GM18511 (cell line): ENCODE results near the gene VSTM2L.

Experiments
- ATAC-seq: cut with Tn5 transposase; IDR thresholded peaks from one replicate; pipeline ENCODE4 v1.9.1; 2021; ENCODE audit warnings: mild to moderate bottlenecking, moderate library complexity; ENCODE audit not compliant: unreplicated experiment

Gene VSTM2L

DNA sequence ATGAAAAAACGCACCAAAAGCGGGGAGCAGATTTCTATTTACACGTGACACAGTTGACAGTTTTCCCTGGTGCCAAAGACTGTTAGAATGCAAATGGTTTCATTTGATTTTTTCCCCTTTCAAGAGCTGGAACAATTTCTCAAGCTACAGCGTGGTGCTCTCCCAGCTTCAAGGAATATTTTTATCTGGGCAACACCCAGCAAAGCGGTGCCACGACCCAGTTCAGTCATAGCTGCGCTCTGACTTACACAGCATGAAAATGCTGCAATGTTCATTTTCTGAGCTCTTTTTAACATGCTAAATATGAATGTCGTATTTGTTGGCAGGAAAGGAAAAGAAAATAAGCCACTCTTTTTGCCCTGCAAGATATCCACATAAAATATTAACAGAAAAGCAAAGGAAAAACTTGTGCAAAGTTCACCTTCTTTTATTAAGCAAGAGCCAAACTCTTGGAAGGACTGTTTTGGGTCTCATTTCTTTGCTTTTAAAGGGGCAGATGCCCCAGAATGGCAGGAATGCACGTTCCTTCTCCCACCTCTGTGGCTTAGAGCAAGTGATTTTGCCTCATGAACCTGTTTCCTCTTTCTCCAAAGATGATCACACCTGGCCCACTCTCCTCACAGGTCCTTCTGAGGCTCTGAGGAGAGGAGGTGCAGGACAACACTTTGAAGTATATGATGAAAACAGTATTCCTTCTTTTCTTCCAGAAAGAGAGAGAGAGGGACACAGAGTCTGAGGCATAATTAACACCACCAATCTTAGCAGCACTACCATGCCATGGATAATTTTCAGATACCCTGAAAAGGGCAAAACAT, 83.3 kb downstream of the VSTM2L start:
- no peak for ATAC-seq

DNA sequence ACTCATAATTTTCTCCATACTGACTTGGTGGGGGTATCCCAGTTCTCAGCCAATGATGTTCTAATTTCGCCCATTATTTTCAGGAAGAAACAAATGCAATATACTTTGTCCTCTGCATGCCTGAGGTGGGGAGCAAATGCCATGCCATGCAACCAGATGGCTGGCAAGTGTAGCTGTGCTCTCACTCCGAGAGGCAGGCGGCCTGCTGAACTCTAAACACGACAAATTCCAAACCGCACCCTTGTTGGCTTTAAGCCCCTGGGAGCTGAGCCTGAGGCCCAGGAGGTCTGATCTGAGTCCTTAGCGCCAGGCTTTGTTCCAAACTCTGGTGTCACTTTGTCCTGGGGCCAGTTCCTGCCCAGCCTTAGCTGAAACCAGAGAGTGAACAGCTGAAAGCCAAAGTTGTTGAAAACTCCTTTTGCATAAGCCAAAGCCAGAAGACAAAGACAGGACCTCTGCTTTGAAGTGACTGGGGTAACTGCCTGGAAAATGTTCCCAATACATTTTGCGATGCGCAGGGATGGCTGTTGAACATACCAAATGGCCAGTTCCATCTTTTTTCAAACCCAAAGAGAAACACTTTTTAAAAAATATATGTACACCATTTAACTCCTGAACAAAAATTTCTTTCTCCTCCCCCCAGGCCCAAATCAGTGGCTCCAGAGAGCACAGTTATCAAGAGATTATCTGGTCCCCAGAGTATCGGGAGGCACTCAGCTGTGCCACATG, 84.1 kb downstream of the VSTM2L start:
- ATAC-seq: no peak

DNA sequence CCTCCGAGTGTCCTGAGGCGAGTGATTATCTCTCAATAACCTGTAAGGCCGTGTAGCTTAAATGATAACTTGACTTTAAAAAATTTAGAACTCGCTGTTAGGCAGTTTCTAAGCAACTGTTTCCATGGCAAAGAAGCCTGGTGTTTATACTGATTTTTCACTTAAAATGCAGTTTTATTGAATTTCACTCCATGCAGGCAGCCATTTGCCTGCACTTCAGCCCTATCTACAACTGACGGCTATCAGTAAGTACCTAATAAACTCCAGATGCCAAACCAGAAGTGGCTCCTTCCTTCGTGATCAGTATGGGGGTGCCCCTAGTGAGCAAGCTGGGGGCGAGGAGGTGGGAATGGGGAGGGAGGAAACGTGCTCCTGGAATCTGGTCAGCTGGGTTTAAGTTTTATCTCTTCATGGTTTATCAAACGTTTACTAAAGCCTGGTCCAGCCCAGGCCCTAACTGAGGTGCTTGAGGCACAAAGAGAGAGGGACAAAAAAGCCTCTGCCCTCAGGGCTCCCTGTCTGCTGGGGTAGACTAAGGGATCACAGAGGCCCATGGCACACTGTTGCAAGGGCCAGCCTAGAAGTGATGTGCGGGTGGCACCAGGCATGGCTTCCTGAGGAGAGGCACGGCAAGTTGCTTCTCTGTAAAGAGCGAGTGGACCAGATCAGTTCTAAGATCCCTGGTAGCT, 84.8 kb downstream of the VSTM2L start:
- ATAC-seq: no peak

DNA sequence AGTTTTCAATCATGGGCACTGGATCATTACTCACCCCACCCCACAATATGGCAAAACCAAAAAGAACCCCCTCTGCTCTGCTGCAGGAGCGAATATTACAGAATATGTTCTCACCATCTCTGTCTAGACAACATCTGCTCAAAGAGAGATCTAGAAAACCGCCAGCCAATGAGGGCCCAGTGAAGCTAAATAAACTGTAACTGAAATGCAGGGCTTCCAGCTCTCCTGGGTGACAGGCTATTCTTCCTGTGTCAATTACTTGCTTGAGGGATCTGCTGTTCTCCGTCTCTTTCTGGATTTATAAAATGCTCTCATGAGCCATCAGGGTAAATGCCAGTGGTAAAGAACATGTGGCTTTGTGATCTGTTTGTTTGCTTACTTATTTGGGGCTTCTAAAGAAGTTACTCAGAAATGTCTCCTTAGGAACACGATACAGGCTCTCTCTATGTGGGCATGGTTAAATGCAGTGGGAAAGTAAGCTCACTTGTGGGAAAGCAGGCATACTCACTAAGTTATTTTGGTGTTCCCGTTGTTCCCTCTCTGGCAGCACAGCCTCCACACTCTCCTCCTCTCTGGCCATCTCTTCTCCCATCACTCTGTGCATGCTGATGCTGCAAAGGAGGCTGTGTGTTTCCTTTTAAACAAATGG, 85.5 kb downstream of the VSTM2L start:
- ATAC-seq: no peak

DNA sequence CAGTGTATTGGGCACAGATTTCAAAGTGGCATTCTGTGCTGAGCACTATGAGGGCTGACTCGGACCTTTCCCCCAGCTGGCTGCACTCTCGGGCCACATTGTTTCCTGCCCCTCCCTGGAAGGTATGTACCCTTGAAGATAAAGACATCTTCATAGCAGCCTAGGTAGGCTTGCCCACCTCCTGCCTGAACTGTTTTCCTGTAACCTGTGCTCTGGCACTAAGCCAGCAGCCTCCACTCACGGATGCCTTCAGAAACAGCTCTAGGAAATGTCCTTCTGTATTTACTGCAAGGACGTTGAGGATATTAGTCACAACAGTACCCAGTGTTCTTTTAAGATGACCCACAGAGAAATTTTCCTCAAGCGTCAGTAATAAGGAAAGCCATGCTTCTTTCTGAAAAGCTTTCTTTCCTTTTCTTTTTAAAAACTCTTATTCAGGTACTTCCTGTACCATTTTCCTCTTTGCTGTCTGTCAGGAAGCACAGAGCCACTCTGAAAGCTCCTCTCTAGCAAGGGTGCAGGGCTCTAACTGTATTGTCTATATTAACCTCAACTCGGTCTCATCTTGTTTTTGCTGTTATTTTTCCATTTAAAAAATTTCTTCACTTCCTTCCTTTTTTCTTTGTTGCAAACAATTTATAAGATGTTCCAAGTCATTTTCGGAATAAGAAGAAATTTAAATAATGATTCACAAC, 86.8 kb downstream of the VSTM2L start:
- ATAC-seq: no peak

DNA sequence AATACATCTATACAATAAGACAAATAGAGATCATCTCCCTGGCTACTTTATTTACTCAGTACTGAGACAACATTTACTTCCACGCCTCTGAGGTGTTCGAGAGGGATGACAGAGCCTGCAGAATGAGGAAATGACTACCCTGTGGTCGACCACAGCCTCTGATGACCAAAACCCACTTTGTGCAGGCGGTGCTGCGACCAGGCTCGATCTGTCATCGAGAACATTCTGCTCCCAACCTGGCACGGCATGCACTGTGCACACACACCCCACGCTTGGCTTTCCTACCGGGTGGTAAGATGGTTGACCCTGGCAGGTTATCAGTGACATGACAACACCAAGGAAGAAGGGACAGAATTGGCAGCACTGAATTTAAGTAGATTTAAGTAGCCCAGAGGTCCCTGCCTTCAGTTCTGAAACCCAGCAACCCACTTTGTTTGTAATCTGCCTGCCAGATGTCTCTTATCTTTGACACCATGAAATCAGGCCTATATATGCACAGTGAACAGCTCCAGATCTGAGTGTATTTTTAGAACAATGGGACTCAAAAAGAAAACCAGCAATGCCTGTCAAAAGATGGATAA, 87.7 kb downstream of the VSTM2L start:
- peak; percentile 92 for ATAC-seq

DNA sequence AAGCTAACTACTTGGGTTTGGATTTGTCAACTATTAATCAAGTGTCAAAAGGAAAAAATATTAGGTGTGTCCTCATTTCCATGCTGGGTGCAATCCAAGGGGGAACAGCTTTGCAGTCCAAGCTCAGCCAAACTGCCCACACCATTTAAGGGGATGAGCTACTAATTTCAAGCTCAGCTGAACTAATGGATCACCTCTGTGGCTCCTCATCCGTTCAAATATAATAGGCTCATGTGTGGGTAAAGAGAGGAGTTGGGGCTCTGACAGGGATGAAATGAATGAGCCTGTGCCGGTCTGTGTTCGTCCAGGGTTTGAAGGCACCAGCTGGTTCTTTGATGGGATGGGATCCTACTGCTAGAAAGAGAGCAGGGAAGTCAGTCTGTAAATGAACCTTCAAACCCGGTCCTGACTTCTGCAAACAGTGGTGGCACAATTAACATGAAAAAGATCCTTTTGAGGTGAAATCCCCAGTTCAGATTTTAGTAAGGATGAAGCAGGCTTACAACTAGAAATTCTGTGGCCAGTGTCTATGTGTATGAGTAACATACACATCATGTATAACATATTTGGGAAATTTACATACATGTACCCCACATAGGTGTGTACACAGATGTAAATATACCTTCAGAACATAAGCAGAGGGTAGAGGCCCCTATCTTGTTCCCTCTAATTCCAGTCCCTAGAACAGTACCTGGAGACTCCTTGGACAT, 88.4 kb downstream of the VSTM2L start:
- ATAC-seq: no peak

DNA sequence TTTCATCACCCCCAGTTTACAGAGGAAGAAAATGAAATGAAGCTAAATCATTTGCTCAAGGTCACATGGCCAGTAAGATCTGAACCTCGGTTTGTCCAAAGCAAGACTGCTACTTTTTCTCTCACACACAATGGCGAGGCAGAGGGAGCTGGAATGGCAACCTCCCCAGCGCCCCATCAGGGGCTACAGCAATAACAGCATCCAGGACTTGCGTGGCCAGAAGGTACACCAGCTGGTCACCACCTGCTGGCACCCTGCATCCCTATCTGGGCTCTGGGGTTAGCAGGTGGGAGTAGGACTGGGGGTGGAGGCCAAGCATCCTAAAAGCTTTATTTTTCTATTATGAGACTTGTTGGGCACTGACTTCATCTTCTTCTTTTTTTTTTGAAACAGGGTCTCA, 89.0 kb downstream of the VSTM2L start:
- no peak for ATAC-seq

DNA sequence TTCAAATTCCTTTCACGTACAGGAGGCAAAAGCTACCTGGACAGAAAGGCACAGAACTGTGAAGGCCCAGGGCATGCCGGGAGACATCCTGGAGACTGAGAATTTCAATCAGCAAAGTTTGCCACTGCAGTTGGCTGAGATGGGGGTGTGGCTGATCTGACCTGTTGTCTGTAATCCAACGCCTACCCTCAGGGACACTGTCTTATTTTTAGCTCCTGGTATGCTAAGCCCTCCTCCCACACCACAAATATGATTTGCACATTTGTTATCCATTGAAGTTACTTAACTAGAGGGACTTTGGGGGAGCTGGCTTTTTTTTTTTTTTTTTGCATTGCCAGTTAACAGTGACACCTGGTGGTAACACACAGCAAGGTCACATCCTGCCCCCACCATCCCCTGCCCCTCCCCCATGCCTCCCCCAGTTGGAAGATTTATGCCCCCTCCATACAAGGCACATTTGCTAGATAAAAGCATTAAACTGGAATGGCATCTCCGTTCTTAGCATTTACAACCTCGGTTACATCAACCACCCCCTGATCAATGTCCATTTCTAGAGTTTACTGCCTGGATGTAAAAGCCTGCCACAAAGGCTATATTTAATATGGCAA, 90.0 kb downstream of the VSTM2L start:
- ATAC-seq: no peak

DNA sequence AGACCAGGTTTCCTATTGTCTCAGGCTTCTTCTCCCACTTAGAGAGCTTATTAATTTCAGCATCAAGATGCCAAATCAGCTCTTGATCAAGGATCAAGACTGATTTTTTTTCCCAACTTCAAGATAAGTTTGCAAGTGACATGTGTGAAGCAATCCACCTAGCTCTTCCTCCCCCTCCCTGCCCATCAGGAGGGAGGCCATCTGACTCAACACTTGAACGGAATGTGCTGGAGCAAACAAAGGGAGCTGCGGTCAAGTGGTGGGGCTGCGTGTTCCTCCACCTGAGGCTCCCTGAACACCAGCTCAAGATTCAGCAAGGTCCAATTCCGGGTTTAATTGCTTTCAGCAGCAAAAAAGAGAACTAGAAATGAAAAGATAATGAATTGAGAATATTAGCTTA, 91.6 kb downstream of the VSTM2L start:
- ATAC-seq: no peak
